Activated CD4-positive, alpha-beta memory T cell treated with anti-CD3 and anti-CD28 coated beads, Interleukin-2, amount 10 ng/mL, durations not matched to agents 7 days and 5 days (primary cell): Measurements from ENCODE around the gene OTOS. TPM values are rescaled to one million over a fixed set of nuclear protein-coding genes. Genes with fewer than 3 reads are reported as not detected.

Source experiments
- CTCF ChIA-PET: fragments of 350-600 bp; sonication (Branson Sonifier 250); formaldehyde crosslinking; loops from one replicate; lab custom pipeline; 2021; ENCODE audit warnings: antibody characterized with exemption, inconsistent platforms; lab: Charles Lee
- POLR2A ChIA-PET: fragments of 350-600 bp; sonication (Branson Sonifier 250); formaldehyde crosslinking; loops from one replicate; lab custom pipeline; 2021; ENCODE audit warnings: antibody characterized with exemption; lab: Charles Lee
- DNase-seq: peaks from one replicate; pipeline ENCODE4 v3.0.0-alpha.2; 2020
- H3K27ac Mint-ChIP-seq: one replicate; pipeline ENCODE4 v1.8.0; 2021; ENCODE audit warnings: mild to moderate bottlenecking, mixed read lengths
- H3K27me3 Mint-ChIP-seq: one replicate; pipeline ENCODE4 v1.8.0; 2021; ENCODE audit warnings: mixed read lengths
- H3K36me3 Mint-ChIP-seq: one replicate; pipeline ENCODE4 v1.8.0; 2021; ENCODE audit warnings: low read depth, mixed read lengths
- H3K4me1 Mint-ChIP-seq: one replicate; pipeline ENCODE4 v1.8.0; 2021; ENCODE audit warnings: mixed read lengths
- H3K4me3 Mint-ChIP-seq: one replicate; pipeline ENCODE4 v1.8.0; 2021; ENCODE audit warnings: mild to moderate bottlenecking, mixed read lengths
- H3K9me3 Mint-ChIP-seq: one replicate; pipeline ENCODE4 v1.8.0; 2021; ENCODE audit warnings: mixed read lengths
- total RNA-seq, 2 experiments: library from RNA; stranded (reverse); gene quantifications; one replicate each; pipeline ENCODE4 v1.2.3, GENCODE V29; 2021

Gene OTOS
- total RNA-seq, 2 experiments from 2014 or later, result not detected

DNA sequence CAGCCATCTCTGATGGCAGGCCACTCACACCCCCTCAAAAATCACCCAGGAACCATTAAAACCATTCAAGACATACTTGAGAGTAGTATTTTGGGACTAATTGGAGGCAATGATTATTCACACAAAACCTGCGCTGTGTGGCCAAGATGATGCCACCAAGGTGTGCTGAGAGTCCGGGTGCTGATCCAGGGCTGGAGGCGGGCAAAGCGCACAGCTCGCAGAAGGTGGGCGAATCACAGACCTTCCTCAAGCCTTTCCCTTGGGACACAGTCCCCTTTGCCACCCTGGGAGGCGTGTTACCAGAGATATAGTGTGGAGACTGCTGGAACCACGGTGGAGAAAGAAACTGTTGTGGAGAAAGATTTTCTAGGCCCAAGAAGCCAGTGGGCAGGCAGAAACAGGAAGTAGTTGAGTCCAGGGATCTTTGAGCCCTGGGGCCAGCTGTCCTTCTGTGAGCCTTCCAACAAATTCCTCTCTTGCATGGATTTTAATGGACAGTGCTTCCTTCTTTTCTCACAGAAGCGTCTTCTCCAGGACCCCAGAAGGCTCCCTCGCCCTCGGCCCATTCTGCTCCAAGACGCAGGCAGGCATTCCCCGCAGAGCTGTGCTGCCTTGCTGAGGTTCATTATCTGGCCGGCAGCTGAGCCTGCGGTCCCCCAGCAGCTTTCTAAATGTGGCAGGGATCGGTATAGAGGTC lies 12.4 kb downstream of the OTOS start:
- no peak overlapping the region for H3K27ac Mint-ChIP-seq
- ChIA-PET CTCF (interaction anchor here (1.2 kb wide), 1 partner anchor 15 kb away, joined by 3 read pairs; no protein-coding TSS in a partner anchor), POLR2A (no interaction called here)
- H3K36me3 Mint-ChIP-seq, result peaks cover 42% of the 10 kb centered on the region
- no peak overlapping the region for H3K4me3 Mint-ChIP-seq
- no peak for DNase-seq
- no peaks in the 10 kb centered on the region for H3K4me1 Mint-ChIP-seq
- no peaks in the 10 kb centered on the region for H3K9me3 Mint-ChIP-seq
- H3K27me3 Mint-ChIP-seq, result no peaks in the 10 kb centered on the region

DNA sequence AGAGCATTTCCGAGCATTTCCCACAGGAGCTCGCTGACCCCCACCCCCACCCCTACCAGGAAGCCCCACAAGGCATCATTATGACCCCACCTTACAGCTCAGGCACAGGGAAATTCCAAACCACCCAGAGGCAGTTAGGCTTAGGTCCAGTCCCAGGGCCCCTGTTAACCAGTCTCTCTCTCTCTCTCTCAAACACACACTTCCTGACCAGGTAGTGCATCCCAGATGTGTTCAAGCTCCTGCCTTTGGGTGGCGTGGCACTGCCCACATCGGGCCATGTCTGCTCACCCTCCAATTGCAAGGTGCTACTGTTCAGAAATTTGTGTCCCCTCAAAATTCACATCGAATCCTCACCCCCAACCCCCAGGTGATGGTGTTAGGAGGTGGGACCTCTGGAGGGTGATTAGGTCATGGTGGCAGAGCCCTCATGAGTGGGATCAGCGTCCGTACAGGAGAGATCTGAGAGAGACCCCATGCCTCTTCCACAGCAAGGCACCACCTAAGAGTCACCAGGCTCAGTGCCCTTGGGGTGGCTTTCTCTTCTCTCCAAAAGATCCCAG lies 13.2 kb downstream of the OTOS start:
- DNase-seq, result no peak
- Mint-ChIP-seq H3K4me3 (no peak overlapping the region), H3K27me3 (no peaks in the 10 kb centered on the region), H3K4me1 (no peaks in the 10 kb centered on the region), H3K27ac (no peak overlapping the region), H3K36me3 (peaks cover 37% of the 10 kb centered on the region), H3K9me3 (no peaks in the 10 kb centered on the region)
- CTCF ChIA-PET, result no interaction called here
- POLR2A ChIA-PET, result no interaction called here

DNA sequence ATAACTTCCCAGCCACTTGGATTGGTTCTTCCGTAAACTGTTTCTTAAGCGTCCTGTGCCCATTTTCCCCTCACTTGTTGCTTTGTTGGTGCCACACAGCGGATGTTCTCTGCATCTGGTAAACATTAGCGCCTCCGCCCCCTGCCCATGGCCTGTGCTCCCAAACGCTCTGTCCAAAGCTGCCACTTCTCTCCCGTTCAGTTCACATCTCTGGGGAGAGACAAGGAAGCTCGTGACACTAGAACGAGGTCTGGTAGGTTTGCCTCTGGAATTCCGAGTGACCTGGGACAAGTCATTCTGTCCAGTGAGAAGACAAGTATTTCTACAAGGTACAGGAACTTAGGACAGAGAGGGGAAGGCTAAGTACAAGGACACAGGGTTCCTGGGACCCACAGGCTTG lies 13.7 kb downstream of the OTOS start:
- Mint-ChIP-seq H3K9me3 (no peaks in the 10 kb centered on the region), H3K27ac (no peak overlapping the region), H3K4me3 (no peak overlapping the region), H3K27me3 (no peaks in the 10 kb centered on the region), H3K36me3 (peaks cover 31% of the 10 kb centered on the region), H3K4me1 (peaks cover 1% of the 10 kb centered on the region)
- ChIA-PET POLR2A (no interaction called here), CTCF (no interaction called here)
- DNase-seq, result no peak

DNA sequence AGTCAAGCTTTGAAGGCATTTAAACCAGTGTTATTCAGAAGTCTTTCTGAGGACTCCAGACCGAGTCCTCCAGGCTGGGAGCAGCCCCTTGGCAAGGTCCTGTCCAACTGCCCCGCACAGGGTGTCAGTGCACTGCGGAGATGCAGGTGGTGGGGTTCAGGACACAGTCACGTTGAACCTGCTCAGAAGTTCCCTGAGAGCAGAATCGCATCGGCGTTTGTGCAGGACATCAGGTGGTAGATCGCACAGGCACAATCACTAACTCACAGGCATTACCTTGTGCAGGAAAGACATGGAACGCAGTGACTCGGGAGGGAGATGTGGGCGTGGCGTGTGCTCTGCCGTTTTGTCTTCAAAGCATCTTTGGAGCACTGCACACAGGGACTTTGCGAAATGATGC lies 14.7 kb downstream of the OTOS start:
- Mint-ChIP-seq H3K27me3 (peaks cover 4% of the 10 kb centered on the region), H3K27ac (no peak overlapping the region), H3K9me3 (no peaks in the 10 kb centered on the region), H3K36me3 (peaks cover 24% of the 10 kb centered on the region), H3K4me1 (peaks cover 3% of the 10 kb centered on the region), H3K4me3 (no peak overlapping the region)
- peak; percentile 10 for DNase-seq
- ChIA-PET POLR2A (no interaction called here), CTCF (no interaction called here)

DNA sequence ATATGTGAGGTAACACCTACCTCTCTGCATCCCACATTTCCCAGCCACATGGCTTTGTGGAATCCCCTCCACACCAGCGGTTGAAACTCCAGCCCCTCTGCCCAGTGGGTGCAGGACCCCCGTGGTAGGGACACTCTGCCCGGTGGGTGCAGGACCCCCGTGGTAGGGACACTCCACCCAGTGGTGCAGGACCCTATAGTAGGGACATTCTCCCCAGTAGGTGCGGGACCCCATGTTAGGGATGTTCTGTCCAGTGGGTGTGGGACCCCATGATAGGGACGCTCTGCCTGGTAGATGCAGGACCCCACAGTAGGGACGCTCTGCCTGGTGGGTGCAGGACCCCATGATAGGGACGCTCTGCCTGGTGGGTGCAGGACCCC lies 15.8 kb downstream of the OTOS start:
- Mint-ChIP-seq H3K27ac (no peak overlapping the region), H3K9me3 (no peaks in the 10 kb centered on the region), H3K27me3 (peaks cover 9% of the 10 kb centered on the region), H3K4me1 (peaks cover 3% of the 10 kb centered on the region), H3K4me3 (no peak overlapping the region), H3K36me3 (peaks cover 14% of the 10 kb centered on the region)
- ChIA-PET POLR2A (no interaction called here), CTCF (no interaction called here)
- peak; percentile 14 for DNase-seq

DNA sequence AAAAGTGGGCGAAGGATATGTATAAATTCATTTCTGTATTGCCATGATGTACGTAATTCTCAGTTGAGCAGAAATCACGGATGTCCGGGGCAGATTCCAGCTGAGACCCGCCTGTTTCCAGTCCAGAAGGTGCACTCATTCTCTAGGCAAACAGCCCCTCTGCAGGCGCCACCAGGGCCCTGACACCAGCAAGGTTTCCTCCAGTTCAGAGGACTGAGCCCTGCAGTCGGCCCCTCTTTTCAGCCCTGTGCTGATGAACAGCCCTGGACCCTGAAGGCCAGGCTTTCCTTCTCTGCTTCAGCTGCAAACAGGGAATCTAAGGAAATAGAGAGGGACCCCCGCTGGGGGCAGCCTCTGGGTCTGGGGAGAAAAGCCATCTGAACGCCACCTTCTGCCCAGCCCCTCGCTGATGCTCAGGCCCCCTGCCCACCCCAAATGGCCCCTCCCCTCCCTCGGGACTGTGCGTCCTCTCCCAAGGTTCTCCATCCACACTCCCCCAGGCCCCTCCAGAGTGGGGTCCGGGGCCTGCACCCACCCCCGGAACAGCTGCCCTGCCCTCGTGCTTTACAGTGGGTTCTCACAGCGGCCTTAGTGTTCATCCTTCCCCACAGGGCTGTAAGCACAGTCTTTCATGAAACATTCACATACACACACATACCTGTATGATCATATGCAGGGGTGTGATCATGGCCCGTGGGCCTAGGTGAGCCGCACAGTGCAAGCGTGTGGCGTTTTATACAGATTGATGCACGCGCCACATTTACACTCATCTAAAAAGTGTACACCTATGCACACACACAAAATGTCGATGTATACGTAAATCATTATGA lies 16.4 kb downstream of the OTOS start:
- H3K27me3 Mint-ChIP-seq, result peaks cover 13% of the 10 kb centered on the region
- H3K4me1 Mint-ChIP-seq, result peaks cover 3% of the 10 kb centered on the region
- H3K4me3 Mint-ChIP-seq, result no peak overlapping the region
- CTCF ChIA-PET, result no interaction called here
- no peaks in the 10 kb centered on the region for H3K9me3 Mint-ChIP-seq
- H3K36me3 Mint-ChIP-seq, result peaks cover 12% of the 10 kb centered on the region
- no peak for DNase-seq
- no peak overlapping the region for H3K27ac Mint-ChIP-seq
- POLR2A ChIA-PET, result no interaction called here

DNA sequence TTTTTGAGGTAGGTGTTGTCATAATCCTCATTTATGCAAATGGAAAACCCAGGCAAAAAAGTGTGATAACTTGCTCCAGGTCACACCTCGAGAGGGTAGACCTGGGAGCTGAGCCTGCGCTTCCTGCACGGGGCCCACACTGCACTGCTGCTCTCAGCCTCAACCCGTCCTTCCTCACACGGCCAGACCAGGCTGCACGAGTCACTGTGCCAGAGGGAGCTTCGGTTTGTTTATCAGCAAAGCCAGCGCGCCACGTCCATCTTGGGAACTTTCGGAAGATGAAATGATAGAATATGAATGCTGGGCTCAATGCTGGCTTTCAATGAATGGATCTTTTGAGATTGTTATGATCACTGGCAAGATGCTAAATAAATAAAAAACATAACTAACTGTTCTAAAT lies 18.8 kb downstream of the OTOS start:
- Mint-ChIP-seq H3K27me3 (peaks cover 13% of the 10 kb centered on the region), H3K9me3 (no peaks in the 10 kb centered on the region), H3K4me1 (peaks cover 3% of the 10 kb centered on the region), H3K36me3 (no peaks in the 10 kb centered on the region), H3K4me3 (no peak overlapping the region), H3K27ac (no peak overlapping the region)
- POLR2A ChIA-PET, result interaction anchor here (1.1 kb wide), 1 partner anchor 14 kb away, joined by 3 read pairs; no protein-coding TSS in a partner anchor
- CTCF ChIA-PET, result no interaction called here
- DNase-seq, result no peak

DNA sequence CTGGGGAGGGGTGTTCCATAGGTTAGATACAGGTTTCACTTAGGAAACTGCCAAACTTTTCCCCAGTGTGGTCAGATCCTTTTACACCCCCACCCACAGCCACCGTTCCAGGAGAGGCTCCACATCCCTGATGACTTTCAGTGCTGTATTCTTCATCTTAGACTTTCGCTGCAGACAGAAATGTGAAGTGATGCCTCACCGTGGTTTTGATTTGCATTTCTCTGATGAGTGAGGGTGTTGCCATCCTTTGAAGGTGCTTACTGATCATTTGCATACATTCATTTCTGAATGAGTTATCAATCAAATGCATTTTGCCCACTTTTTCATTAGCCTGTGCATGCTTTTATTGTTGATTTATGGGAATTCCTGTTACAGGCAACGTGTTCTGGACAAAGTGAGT lies 19.3 kb downstream of the OTOS start:
- no peak overlapping the region for H3K27ac Mint-ChIP-seq
- no peaks in the 10 kb centered on the region for H3K36me3 Mint-ChIP-seq
- H3K4me1 Mint-ChIP-seq, result peaks cover 3% of the 10 kb centered on the region
- no peak for DNase-seq
- H3K4me3 Mint-ChIP-seq, result no peak overlapping the region
- peaks cover 15% of the 10 kb centered on the region for H3K27me3 Mint-ChIP-seq
- CTCF ChIA-PET, result no interaction called here
- POLR2A ChIA-PET, result interaction anchor here (0.9 kb wide), 1 partner anchor 60 kb away, joined by 3 read pairs; no protein-coding TSS in a partner anchor
- no peaks in the 10 kb centered on the region for H3K9me3 Mint-ChIP-seq

DNA sequence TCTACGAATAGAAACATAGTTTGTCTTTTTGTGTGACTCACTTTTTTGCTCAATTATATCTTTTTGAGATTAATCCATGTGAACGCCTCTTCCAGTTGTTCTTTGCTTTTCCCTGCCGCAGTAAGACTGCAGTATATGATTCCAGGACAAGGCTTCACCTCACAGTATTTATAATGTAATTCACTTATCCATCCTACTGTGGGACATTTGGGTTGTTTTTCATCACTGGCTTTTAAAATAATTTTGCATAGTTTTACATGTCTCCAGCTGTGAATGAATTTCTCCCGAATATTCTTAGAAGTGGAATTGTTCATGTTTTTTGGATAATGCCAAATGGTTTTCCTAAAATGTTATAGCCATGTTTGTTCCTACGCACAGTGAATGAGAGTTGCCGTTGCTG lies 26.2 kb downstream of the OTOS start:
- no peaks in the 10 kb centered on the region for H3K36me3 Mint-ChIP-seq
- no peaks in the 10 kb centered on the region for H3K9me3 Mint-ChIP-seq
- ChIA-PET CTCF (no interaction called here), POLR2A (no interaction called here)
- DNase-seq, result no peak
- H3K27me3 Mint-ChIP-seq, result peaks cover 16% of the 10 kb centered on the region
- H3K4me1 Mint-ChIP-seq, result no peaks in the 10 kb centered on the region
- H3K4me3 Mint-ChIP-seq, result no peak overlapping the region
- no peak overlapping the region for H3K27ac Mint-ChIP-seq

DNA sequence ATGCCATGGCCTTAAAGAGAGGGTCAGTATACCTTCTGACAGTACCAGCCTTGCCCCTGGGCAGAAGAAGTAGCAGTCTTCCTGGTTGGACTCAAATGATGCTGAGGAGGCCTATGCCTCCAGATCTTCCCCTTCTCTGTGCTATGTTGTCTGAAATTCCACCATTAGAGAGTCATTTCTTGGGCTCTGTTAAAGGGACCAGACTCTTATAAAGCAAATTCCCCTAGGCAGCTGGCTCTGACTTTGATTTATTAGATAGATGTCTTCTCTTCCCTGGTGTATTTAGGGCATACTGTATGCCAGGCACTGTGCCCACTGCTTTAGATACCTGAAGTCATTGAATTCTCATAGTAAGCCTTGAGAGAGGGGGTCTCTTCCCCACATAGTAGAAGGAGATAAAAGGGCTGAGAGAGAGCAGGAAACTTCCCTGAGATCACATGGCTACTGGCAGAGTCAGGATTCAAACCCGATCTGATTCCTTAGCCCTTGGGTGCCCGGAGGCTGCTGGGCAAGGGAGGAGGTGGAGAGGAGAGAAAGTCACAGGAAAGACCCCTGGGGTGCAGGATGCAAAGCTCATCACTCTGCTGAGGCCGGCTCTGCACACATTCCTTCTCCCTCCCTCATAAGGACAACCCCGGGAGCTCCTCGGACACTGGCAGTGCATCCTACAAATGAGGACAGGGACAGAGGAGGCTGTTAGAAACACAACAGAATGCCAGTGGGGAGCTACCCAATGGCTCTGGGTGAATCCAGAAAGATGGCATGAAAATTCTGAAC lies 27.4 kb downstream of the OTOS start:
- no peak overlapping the region for H3K4me3 Mint-ChIP-seq
- DNase-seq, result no peak
- CTCF ChIA-PET, result no interaction called here
- no peaks in the 10 kb centered on the region for H3K9me3 Mint-ChIP-seq
- peaks cover 16% of the 10 kb centered on the region for H3K27me3 Mint-ChIP-seq
- no peaks in the 10 kb centered on the region for H3K36me3 Mint-ChIP-seq
- no peaks in the 10 kb centered on the region for H3K4me1 Mint-ChIP-seq
- POLR2A ChIA-PET, result no interaction called here
- no peak overlapping the region for H3K27ac Mint-ChIP-seq

DNA sequence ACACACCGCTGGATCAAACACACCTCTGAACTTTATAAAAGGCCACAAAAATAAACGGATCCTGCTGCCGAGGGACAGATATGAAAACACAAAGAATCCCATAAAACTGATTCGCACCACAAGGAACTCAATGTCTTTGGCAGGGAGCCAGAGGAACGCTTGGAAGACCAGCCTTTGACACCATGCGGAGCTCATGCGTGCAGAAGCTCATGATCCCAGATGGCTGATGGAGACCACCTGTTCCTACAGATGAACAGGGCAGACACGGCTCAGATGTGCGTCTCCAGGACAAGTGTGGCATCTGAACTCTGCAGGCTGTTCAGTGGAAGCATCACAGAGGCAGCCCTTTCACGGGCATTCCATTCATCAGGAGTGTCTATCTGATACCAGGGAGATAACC lies 29.2 kb downstream of the OTOS start:
- no peak overlapping the region for H3K27ac Mint-ChIP-seq
- no peaks in the 10 kb centered on the region for H3K36me3 Mint-ChIP-seq
- no peak overlapping the region for H3K4me3 Mint-ChIP-seq
- POLR2A ChIA-PET, result no interaction called here
- no peak for DNase-seq
- CTCF ChIA-PET, result no interaction called here
- no peaks in the 10 kb centered on the region for H3K4me1 Mint-ChIP-seq
- no peaks in the 10 kb centered on the region for H3K9me3 Mint-ChIP-seq
- peaks cover 14% of the 10 kb centered on the region for H3K27me3 Mint-ChIP-seq

DNA sequence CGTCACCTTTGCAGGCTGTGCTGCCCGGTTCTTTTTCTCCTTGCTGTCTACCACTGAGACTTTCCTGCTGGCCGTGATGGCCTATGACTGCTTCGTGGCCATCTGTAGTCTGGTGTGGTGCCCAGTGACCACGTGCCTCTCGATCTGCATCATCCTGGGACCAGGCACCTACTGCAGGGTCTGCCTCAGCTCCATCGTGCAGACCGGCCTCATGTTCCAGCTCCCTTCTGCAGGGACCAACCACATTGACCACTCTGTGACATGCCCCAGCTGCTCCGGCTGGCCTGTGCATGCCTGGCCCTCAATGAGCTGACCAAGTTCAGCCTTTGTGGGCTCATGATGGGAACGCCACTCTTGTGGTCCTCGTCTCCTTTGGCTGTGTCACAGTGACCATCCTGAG lies 31.1 kb downstream of the OTOS start:
- no peak for DNase-seq
- peaks cover 10% of the 10 kb centered on the region for H3K27me3 Mint-ChIP-seq
- H3K27ac Mint-ChIP-seq, result no peak overlapping the region
- no peak overlapping the region for H3K4me3 Mint-ChIP-seq
- no peaks in the 10 kb centered on the region for H3K4me1 Mint-ChIP-seq
- ChIA-PET CTCF (no interaction called here), POLR2A (no interaction called here)
- H3K36me3 Mint-ChIP-seq, result no peaks in the 10 kb centered on the region
- no peaks in the 10 kb centered on the region for H3K9me3 Mint-ChIP-seq

DNA sequence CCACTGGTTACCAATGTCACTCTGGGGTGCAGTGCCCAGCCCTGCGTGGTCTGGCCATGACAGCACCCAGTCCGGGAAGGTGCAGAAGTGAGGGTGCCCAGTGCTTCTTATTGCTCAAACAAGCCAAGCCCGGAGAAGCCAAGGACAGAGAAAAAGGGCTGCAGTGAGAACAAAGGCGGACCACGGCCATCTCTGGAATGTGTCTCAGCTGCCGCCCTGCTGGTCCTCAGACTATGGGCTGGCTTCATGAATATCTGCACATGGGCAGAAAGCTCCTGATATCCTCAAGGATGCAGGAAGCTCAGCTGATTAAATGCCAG lies 33.0 kb downstream of the OTOS start:
- CTCF ChIA-PET, result no interaction called here
- POLR2A ChIA-PET, result no interaction called here
- H3K4me3 Mint-ChIP-seq, result no peak overlapping the region
- no peaks in the 10 kb centered on the region for H3K36me3 Mint-ChIP-seq
- H3K9me3 Mint-ChIP-seq, result no peaks in the 10 kb centered on the region
- no peaks in the 10 kb centered on the region for H3K4me1 Mint-ChIP-seq
- H3K27ac Mint-ChIP-seq, result peak overlapping the region; percentile 19
- no peak for DNase-seq
- peaks cover 6% of the 10 kb centered on the region for H3K27me3 Mint-ChIP-seq
